ENCODE results near the gene HS6ST2. TPM values are rescaled to one million over a fixed set of nuclear protein-coding genes. Genes with fewer than 3 reads are reported as not detected.

The HS6ST2 gene
- total and polyA plus RNA-seq, 12 donors, result 0.13 to 1.2 (median 0.26) TPM; not detected in 3

DNA sequence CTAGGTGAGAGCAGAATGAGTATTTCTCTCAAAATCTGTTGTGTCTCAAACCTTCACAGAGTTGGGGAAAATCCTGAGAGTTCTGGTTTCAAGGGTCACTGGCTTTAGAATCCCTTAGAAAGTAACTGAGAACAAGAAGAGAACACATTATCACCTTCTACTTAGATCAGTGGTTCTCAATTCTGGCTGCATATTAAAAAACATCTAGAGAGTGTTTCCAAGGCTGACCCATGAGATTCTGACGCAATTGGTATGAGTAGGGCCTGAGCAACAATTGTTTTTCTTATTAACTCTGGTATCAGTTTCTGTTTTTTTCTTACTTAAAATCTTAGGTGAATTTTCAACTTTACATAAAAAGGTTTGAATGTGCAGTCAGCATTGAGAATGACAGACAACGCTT, 212.8 kb downstream of the HS6ST2 start:
- peaks cover 0 to 36% (median 0%) of the 10 kb centered on the region in 7 donors for H3K27me3 ChIP-seq
- TF ChIP-seq, protein P1, sequence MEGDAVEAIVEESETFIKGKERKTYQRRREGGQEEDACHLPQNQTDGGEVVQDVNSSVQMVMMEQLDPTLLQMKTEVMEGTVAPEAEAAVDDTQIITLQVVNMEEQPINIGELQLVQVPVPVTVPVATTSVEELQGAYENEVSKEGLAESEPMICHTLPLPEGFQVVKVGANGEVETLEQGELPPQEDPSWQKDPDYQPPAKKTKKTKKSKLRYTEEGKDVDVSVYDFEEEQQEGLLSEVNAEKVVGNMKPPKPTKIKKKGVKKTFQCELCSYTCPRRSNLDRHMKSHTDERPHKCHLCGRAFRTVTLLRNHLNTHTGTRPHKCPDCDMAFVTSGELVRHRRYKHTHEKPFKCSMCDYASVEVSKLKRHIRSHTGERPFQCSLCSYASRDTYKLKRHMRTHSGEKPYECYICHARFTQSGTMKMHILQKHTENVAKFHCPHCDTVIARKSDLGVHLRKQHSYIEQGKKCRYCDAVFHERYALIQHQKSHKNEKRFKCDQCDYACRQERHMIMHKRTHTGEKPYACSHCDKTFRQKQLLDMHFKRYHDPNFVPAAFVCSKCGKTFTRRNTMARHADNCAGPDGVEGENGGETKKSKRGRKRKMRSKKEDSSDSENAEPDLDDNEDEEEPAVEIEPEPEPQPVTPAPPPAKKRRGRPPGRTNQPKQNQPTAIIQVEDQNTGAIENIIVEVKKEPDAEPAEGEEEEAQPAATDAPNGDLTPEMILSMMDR (IDR thresholded peaks at IDR 0.05), result no peak
- no peak overlapping the region for H3K27ac ChIP-seq
- no peak overlapping the region for H3K4me3 ChIP-seq
- ATAC-seq (no peak), DNase-seq (no peak)
- intact Hi-C loops (cut with DNase I), result loop anchor here in 5 of 10 donors (5.0 to 10.0 kb wide), 4 partner anchors 209 to 517 kb away; partner anchors contain the start of gene HS6ST2 (in 3 of the 5)
- no peaks in the 10 kb centered on the region for H3K36me3 ChIP-seq
- 80 to 92% methylated on average over 2 of the region's 2 CpGs for WGBS, 2 donors
- peaks cover 0 to 4% (median 0%) of the 10 kb centered on the region in 9 donors for H3K4me1 ChIP-seq
- no peaks in the 10 kb centered on the region for H3K9me3 ChIP-seq

DNA sequence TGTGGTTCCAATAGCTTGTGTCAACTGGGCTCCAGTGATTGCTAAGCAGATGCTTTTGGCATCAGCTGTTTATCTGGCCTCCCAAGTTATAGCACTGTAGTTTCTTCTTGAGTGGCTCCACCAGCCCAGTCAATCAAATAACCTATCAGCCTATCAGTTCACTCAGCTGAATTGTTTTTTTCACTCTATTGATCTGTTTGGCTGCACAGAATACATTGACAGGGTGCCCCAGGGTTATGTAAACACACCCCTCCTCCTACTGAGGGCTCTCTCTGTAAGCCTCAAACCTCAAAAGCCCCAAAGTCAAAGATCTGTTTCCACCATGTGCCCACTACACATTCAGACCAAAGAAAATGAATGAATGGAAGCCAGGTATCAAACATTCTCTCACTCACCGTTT, 214.0 kb downstream of the HS6ST2 start:
- Histone ChIP-seq H3K27me3 (peaks cover 0 to 41% (median 0%) of the 10 kb centered on the region in 7 donors), H3K36me3 (no peaks in the 10 kb centered on the region), H3K9me3 (no peaks in the 10 kb centered on the region), H3K4me1 (no peaks in the 10 kb centered on the region), H3K4me3 (no peak overlapping the region), H3K27ac (no peak overlapping the region)
- intact Hi-C loops (cut with DNase I), result loop anchor here in 5 of 10 donors (10.0 kb wide), 3 partner anchors 210 to 430 kb away; partner anchors contain the start of gene HS6ST2 (in 3 of the 5)
- 0 to 82% methylated on average over 1 of the region's 1 CpG for WGBS, 2 donors
- DNase-seq (no peak), ATAC-seq (no peak)
- TF ChIP-seq, protein P1 (IDR thresholded peaks at IDR 0.05), result no peak

GRCh38 chrX:132743086-132743485, 215.3 kb downstream of the HS6ST2 start:
- 93 to 94% methylated on average over 3 of the region's 3 CpGs for WGBS, 2 donors
- intact Hi-C loops (cut with DNase I), result loop anchor here in 5 of 10 donors (10.0 kb wide), 3 partner anchors 212 to 432 kb away; partner anchors contain the start of gene HS6ST2 (in 3 of the 5)

DNA sequence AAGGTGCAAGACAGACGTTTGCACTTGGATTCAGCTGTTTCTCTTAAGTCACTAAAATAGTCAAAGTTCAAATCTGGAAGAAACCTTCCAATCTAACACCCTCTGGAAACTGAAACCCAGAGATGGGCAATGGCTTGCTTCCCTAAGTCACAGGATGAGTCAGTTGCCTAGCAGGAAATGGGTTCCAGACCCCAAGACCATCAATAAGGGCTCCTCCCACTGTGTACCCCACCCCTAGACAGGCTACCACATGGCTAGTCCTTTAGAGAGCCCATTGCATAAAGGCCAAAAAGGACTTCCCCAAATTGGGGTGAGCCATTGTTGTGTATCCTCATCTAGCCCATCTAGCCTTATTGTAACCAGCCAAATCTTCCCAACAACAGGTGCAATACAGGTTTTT, 216.2 kb downstream of the HS6ST2 start:
- Histone ChIP-seq H3K4me3 (no peak overlapping the region), H3K27me3 (peaks cover 0 to 42% (median 0%) of the 10 kb centered on the region in 7 donors), H3K9me3 (no peaks in the 10 kb centered on the region), H3K36me3 (no peaks in the 10 kb centered on the region), H3K27ac (no peak overlapping the region), H3K4me1 (no peaks in the 10 kb centered on the region)
- ATAC-seq (no peak), DNase-seq (no peak)
- WGBS, 2 donors, result 36 to 50% methylated on average over 1 of the region's 1 CpG
- intact Hi-C loops (cut with DNase I), result loop anchor here in 5 of 10 donors (10.0 kb wide), 3 partner anchors 213 to 433 kb away; partner anchors contain the start of gene HS6ST2 (in 3 of the 5)
- TF ChIP-seq, protein P1 (IDR thresholded peaks at IDR 0.05), result no peak

More at GRCh38 chrX:132743086-132743485, 215.3 kb downstream of the HS6ST2 start:
- peaks cover 0 to 41% (median 0%) of the 10 kb centered on the region in 7 donors for H3K27me3 ChIP-seq
- no peak for ATAC-seq
- no peaks in the 10 kb centered on the region for H3K4me1 ChIP-seq
- no peak overlapping the region for H3K4me3 ChIP-seq
- no peak overlapping the region for H3K27ac ChIP-seq
- TF ChIP-seq, protein P1 (IDR thresholded peaks at IDR 0.05), result no peak
- H3K36me3 ChIP-seq, result no peaks in the 10 kb centered on the region
- H3K9me3 ChIP-seq, result no peaks in the 10 kb centered on the region
- no peak for DNase-seq
